Ascending aorta (tissue), 2 donors: ENCODE measurements around the gene RNASE12. TPM values are rescaled to one million over a fixed set of nuclear protein-coding genes. Genes with fewer than 3 reads are reported as not detected.
A peak's percentile ranks its signal among the peaks of the same experiment; 100 is the strongest.

Experiments used
- DNase-seq, 2 donors: peaks; one replicate each; pipeline ENCODE4 v3.0.0-alpha.2; 2019; ENCODE audit warnings: low spot score in 2 of 2
- H3K27ac ChIP-seq, 2 donors: fragments of 200-600 bp; sonication (generic); one replicate each; pipeline ENCODE4 v1.5.1; 2016 to 2017; ENCODE audit warnings: mild to moderate bottlenecking in 1 of 2
- H3K27me3 ChIP-seq: fragments of 200-600 bp; sonication (generic); one replicate; pipeline ENCODE4 v1.5.1; 2017
- H3K36me3 ChIP-seq, 2 donors: fragments of 200-600 bp; sonication (generic); one replicate each; pipeline ENCODE4 v1.5.1; 2016
- H3K4me1 ChIP-seq, 2 donors: fragments of 200-600 bp; sonication (generic); one replicate each; pipeline ENCODE4 v1.5.1; 2016 to 2017; ENCODE audit warnings: mild to moderate bottlenecking in 1 of 2
- H3K4me3 ChIP-seq, 2 donors: fragments of 200-600 bp; sonication (generic); one replicate each; pipeline ENCODE4 v1.5.1; 2016 to 2017; ENCODE audit warnings: mild to moderate bottlenecking in 1 of 2
- H3K9me3 ChIP-seq, 2 donors: fragments of 200-600 bp; sonication (generic); one replicate each; pipeline ENCODE4 v1.5.1; 2016
- CTCF ChIP-seq, 3 experiments: fragments of 200-600 bp in 2 of 3; fragments of 450-650 bp in 1 of 3; sonication (generic) in 2 of 3; IDR thresholded peaks; one replicate each; pipeline ENCODE4 v1.5.1; 2016 to 2019; ENCODE audit warnings: antibody characterized with exemption in 3 of 3, mild to moderate bottlenecking in 1 of 3, moderate library complexity in 1 of 3
- intact Hi-C: fragments of 100-400 bp; cut with DNase I; formaldehyde crosslinking; loops from one replicate; pipeline ENCODE4 v1.15.1; 2023
- total RNA-seq: library from RNA; depleted of rRNA; stranded (reverse); fragments of >200 nt; gene quantifications from one replicate; pipeline ENCODE4 v1.1.0, GENCODE V29; 2016

The RNASE12 gene
- total RNA-seq, 1 donor from 2014 or later: not detected

GRCh38 chr14:20617138-20618003, 26.2 kb upstream of the RNASE12 start:
- no peaks in the 10 kb centered on the region for H3K27me3 ChIP-seq
- intact Hi-C loops: loop anchor here (10.0 kb wide), 1 partner anchor 477 kb away; the partner anchor contains the start of gene ZNF219
- no peak for DNase-seq

GRCh38 chr14:20615996-20616395, 24.8 kb upstream of the RNASE12 start:
- Histone ChIP-seq H3K27ac (no peak overlapping the region), H3K9me3 (no peaks in the 10 kb centered on the region), H3K27me3 (no peaks in the 10 kb centered on the region), H3K4me1 (no peaks in the 10 kb centered on the region), H3K36me3 (no peaks in the 10 kb centered on the region), H3K4me3 (no peak overlapping the region)
- intact Hi-C loops: loop anchor here (10.0 kb wide), 1 partner anchor 479 kb away; the partner anchor contains the start of gene ZNF219
- TF ChIP-seq CTCF (IDR thresholded peaks at IDR 0.05): no peak
- DNase-seq: no peak

More at GRCh38 chr14:20617138-20618003, 26.2 kb upstream of the RNASE12 start:
- Histone ChIP-seq H3K4me3 (no peak overlapping the region), H3K4me1 (no peaks in the 10 kb centered on the region), H3K9me3 (no peaks in the 10 kb centered on the region), H3K27ac (no peak overlapping the region), H3K36me3 (no peaks in the 10 kb centered on the region)
- no peak for TF ChIP-seq CTCF (IDR thresholded peaks at IDR 0.05)

- intact Hi-C loops: loop anchor here (5.0 to 10.0 kb wide), 5 partner anchors 157 to 481 kb away; partner anchors contain the start of genes APEX1, METTL17, NDRG2 and ZNF219
- no peak for DNase-seq
- Histone ChIP-seq H3K36me3 (no peaks in the 10 kb centered on the region), H3K4me1 (no peaks in the 10 kb centered on the region), H3K4me3 (peak overlapping the region; percentile 69 to 70), H3K9me3 (no peaks in the 10 kb centered on the region), H3K27ac (peak overlapping the region; percentile 82 to 85), H3K27me3 (no peaks in the 10 kb centered on the region)
- no peak for TF ChIP-seq CTCF (IDR thresholded peaks at IDR 0.05)
Observed at GRCh38 chr14:20614038-20614840, 23.1 kb upstream of the RNASE12 start.

GRCh38 chr14:20613094-20614037, 22.2 kb upstream of the RNASE12 start:
- peak; percentile 43 to 90 for DNase-seq
- H3K4me1 ChIP-seq: no peaks in the 10 kb centered on the region
- no peaks in the 10 kb centered on the region for H3K27me3 ChIP-seq
- H3K27ac ChIP-seq: peak overlapping the region; percentile 82 to 85
- H3K9me3 ChIP-seq: no peaks in the 10 kb centered on the region
- intact Hi-C loops: loop anchor here (1.0 to 10.0 kb wide), 9 partner anchors 12 to 481 kb away; partner anchors contain the start of genes APEX1, METTL17, NDRG2 and TEP1
- no peaks in the 10 kb centered on the region for H3K36me3 ChIP-seq
- TF ChIP-seq CTCF (IDR thresholded peaks at IDR 0.05): peak; percentile 55 to 87 (median 75)
- peak overlapping the region; percentile 69 to 70 for H3K4me3 ChIP-seq
